ENCODE data around the gene TRPM3. TPM values are rescaled to one million over a fixed set of nuclear protein-coding genes. Genes with fewer than 3 reads are reported as not detected.

Gene TRPM3
- total RNA-seq, 1 experiment from 2014 or later, result 0.26 TPM

- H3K9me2 ChIP-seq (ENCODE audit: insufficient read depth), result no peaks in the 10 kb centered on the region
- no peaks in the 10 kb centered on the region for H4K20me1 ChIP-seq (ENCODE audit: insufficient read depth)
- no peaks in the 10 kb centered on the region for H3K36me3 ChIP-seq (ENCODE audit: low read depth)
- H3K9me3 ChIP-seq (ENCODE audit: insufficient read depth, low read depth), result no peaks in the 10 kb centered on the region
- ChIA-PET CTCF (no interaction called here), POLR2A (ENCODE audit: unreplicated experiment) (no interaction called here)
- no TSS peak for BruUV-seq (replicated peaks)
- intact Hi-C loops (cut with micrococcal nuclease; ENCODE audit: unreplicated experiment), result no loop called here
- H3F3A ChIP-seq (ENCODE audit: insufficient read depth, low read depth), result no peaks in the 10 kb centered on the region
- no peaks in the 10 kb centered on the region for H3K4me1 ChIP-seq (replicated peaks; ENCODE audit: insufficient read depth)
- H3K4me2 ChIP-seq, result no peak overlapping the region
- H3K79me2 ChIP-seq (ENCODE audit: low read depth), result no peaks in the 10 kb centered on the region
- TF ChIP-seq CTCF (conservative IDR thresholded peaks at IDR 0.05) (no peak), EZH2 (IDR thresholded peaks at IDR 0.05; ENCODE audit: low read depth) (no peak)
- H3K27me3 ChIP-seq (ENCODE audit: insufficient read depth, low read depth), result no peaks in the 10 kb centered on the region
- H3K4me3 ChIP-seq, result no peak overlapping the region
- no peak for DNase-seq
- H2AFZ ChIP-seq, result no peak overlapping the region
- no peak overlapping the region for H3K27ac ChIP-seq
These were observed 95.7 kb downstream of the TRPM3 start for GRCh38 chr9:71025728-71026127.

GRCh38 chr9:71025201-71025600, 96.2 kb downstream of the TRPM3 start:
- no peak overlapping the region for H3K4me2 ChIP-seq
- no peaks in the 10 kb centered on the region for H3K4me1 ChIP-seq (replicated peaks; ENCODE audit: insufficient read depth)
- no peaks in the 10 kb centered on the region for H4K20me1 ChIP-seq (ENCODE audit: insufficient read depth)
- CTCF ChIA-PET, result no interaction called here
- H3K27ac ChIP-seq, result no peak overlapping the region
- no peaks in the 10 kb centered on the region for H3K9me2 ChIP-seq (ENCODE audit: insufficient read depth)
- H3K4me3 ChIP-seq, result no peak overlapping the region
- POLR2A ChIA-PET (ENCODE audit: unreplicated experiment), result no interaction called here
- H3K27me3 ChIP-seq (ENCODE audit: insufficient read depth, low read depth), result no peaks in the 10 kb centered on the region
- no peaks in the 10 kb centered on the region for H3K36me3 ChIP-seq (ENCODE audit: low read depth)
- DNase-seq, result no peak
- TF ChIP-seq CTCF (conservative IDR thresholded peaks at IDR 0.05) (no peak), EZH2 (IDR thresholded peaks at IDR 0.05; ENCODE audit: low read depth) (no peak)
- intact Hi-C loops (cut with micrococcal nuclease; ENCODE audit: unreplicated experiment), result no loop called here
- no peak overlapping the region for H2AFZ ChIP-seq
- BruUV-seq (replicated peaks), result no TSS peak
- H3K79me2 ChIP-seq (ENCODE audit: low read depth), result no peaks in the 10 kb centered on the region
- H3K9me3 ChIP-seq (ENCODE audit: insufficient read depth, low read depth), result no peaks in the 10 kb centered on the region
- H3F3A ChIP-seq (ENCODE audit: insufficient read depth, low read depth), result no peaks in the 10 kb centered on the region

GRCh38 chr9:71010258-71010657, 111.2 kb downstream of the TRPM3 start:
- no peaks in the 10 kb centered on the region for H3K4me1 ChIP-seq (replicated peaks; ENCODE audit: insufficient read depth)
- ChIA-PET CTCF (no interaction called here), POLR2A (ENCODE audit: unreplicated experiment) (no interaction called here)
- no peak overlapping the region for H3K4me2 ChIP-seq
- intact Hi-C loops (cut with micrococcal nuclease; ENCODE audit: unreplicated experiment), result no loop called here
- no peaks in the 10 kb centered on the region for H3K79me2 ChIP-seq (ENCODE audit: low read depth)
- no peak overlapping the region for H3K27ac ChIP-seq
- H2AFZ ChIP-seq, result no peak overlapping the region
- H3K36me3 ChIP-seq (ENCODE audit: low read depth), result no peaks in the 10 kb centered on the region
- no peak overlapping the region for H3K4me3 ChIP-seq
- no peak for TF ChIP-seq CTCF (conservative IDR thresholded peaks at IDR 0.05)
- TF ChIP-seq EZH2 (IDR thresholded peaks at IDR 0.05; ENCODE audit: low read depth), result no peak
- no peaks in the 10 kb centered on the region for H3K27me3 ChIP-seq (ENCODE audit: insufficient read depth, low read depth)
- H3F3A ChIP-seq (ENCODE audit: insufficient read depth, low read depth), result no peaks in the 10 kb centered on the region
- DNase-seq, result no peak
- no TSS peak for BruUV-seq (replicated peaks)
- no peaks in the 10 kb centered on the region for H3K9me3 ChIP-seq (ENCODE audit: insufficient read depth, low read depth)
- H3K9me2 ChIP-seq (ENCODE audit: insufficient read depth), result 0 out of 2 replicates have a peak, but pooled peaks cover 4% of the 10 kb centered on the region
- H4K20me1 ChIP-seq (ENCODE audit: insufficient read depth), result no peaks in the 10 kb centered on the region
